Measurements from ENCODE around the gene RNF123.

RNF123 gene

GRCh38 chr3:49649576-49649975, 39.8 kb upstream of the RNF123 start:
- DNase-seq (ENCODE audit: low read depth in 1 of 2, low spot score in 1 of 2): no peak
- TF ChIP-seq REST (IDR thresholded peaks at IDR 0.05; ENCODE audit: insufficient replicate concordance, low read depth) (no peak), POLR2AphosphoS5 (IDR thresholded peaks at IDR 0.05; ENCODE audit: low read depth) (no peak), CTCF (IDR thresholded peaks at IDR 0.05; ENCODE audit: insufficient read depth, low read length) (no peak), SPI1 (IDR thresholded peaks at IDR 0.05; ENCODE audit: borderline replicate concordance, low read depth) (no peak), GABPA (IDR thresholded peaks at IDR 0.05; ENCODE audit: low read depth) (no peak)
- no peaks in the 10 kb centered on the region for H3K27me3 ChIP-seq (ENCODE audit: insufficient read depth, poor library complexity, severe bottlenecking)

GRCh38 chr3:49650177-49650576, 39.2 kb upstream of the RNF123 start:
- DNase-seq (ENCODE audit: low read depth in 1 of 2, low spot score in 1 of 2): no peak

More at GRCh38 chr3:49649576-49649975, 39.8 kb upstream of the RNF123 start:
- H3K27ac ChIP-seq (replicated peaks): no peak overlapping the region
- H3K4me3 ChIP-seq (replicated peaks; ENCODE audit: insufficient read depth, low read length): no peak overlapping the region

GRCh38 chr3:49650637-49651036, 38.7 kb upstream of the RNF123 start:
- no peak for TF ChIP-seq SPI1 (IDR thresholded peaks at IDR 0.05; ENCODE audit: borderline replicate concordance, low read depth)
- no peak for TF ChIP-seq POLR2AphosphoS5 (IDR thresholded peaks at IDR 0.05; ENCODE audit: low read depth)
- TF ChIP-seq GABPA (IDR thresholded peaks at IDR 0.05; ENCODE audit: low read depth): no peak
- TF ChIP-seq REST (IDR thresholded peaks at IDR 0.05; ENCODE audit: insufficient replicate concordance, low read depth): no peak
- TF ChIP-seq CTCF (IDR thresholded peaks at IDR 0.05; ENCODE audit: insufficient read depth, low read length): no peak
- Histone ChIP-seq H3K4me3 (replicated peaks; ENCODE audit: insufficient read depth, low read length) (no peak overlapping the region), H3K27ac (replicated peaks) (no peak overlapping the region), H3K27me3 (ENCODE audit: insufficient read depth, poor library complexity, severe bottlenecking) (no peaks in the 10 kb centered on the region)
- no peak for DNase-seq (ENCODE audit: low read depth in 1 of 2, low spot score in 1 of 2)

More at GRCh38 chr3:49650177-49650576, 39.2 kb upstream of the RNF123 start:
- no peak for TF ChIP-seq GABPA (IDR thresholded peaks at IDR 0.05; ENCODE audit: low read depth)
- no peak for TF ChIP-seq POLR2AphosphoS5 (IDR thresholded peaks at IDR 0.05; ENCODE audit: low read depth)
- TF ChIP-seq SPI1 (IDR thresholded peaks at IDR 0.05; ENCODE audit: borderline replicate concordance, low read depth): no peak
- no peak overlapping the region for H3K4me3 ChIP-seq (replicated peaks; ENCODE audit: insufficient read depth, low read length)
- H3K27me3 ChIP-seq (ENCODE audit: insufficient read depth, poor library complexity, severe bottlenecking): no peaks in the 10 kb centered on the region
- no peak overlapping the region for H3K27ac ChIP-seq (replicated peaks)

GRCh38 chr3:49652218-49652902, 37.0 kb upstream of the RNF123 start:
- no peak overlapping the region for H3K4me3 ChIP-seq (replicated peaks; ENCODE audit: insufficient read depth, low read length)
- no peaks in the 10 kb centered on the region for H3K27me3 ChIP-seq (ENCODE audit: insufficient read depth, poor library complexity, severe bottlenecking)
- no peak for DNase-seq (ENCODE audit: low read depth in 1 of 2, low spot score in 1 of 2)
- no peak overlapping the region for H3K27ac ChIP-seq (replicated peaks)
- TF ChIP-seq GABPA (IDR thresholded peaks at IDR 0.05; ENCODE audit: low read depth) (no peak), POLR2AphosphoS5 (IDR thresholded peaks at IDR 0.05; ENCODE audit: low read depth) (no peak), SPI1 (IDR thresholded peaks at IDR 0.05; ENCODE audit: borderline replicate concordance, low read depth) (no peak), REST (IDR thresholded peaks at IDR 0.05; ENCODE audit: insufficient replicate concordance, low read depth) (no peak), CTCF (IDR thresholded peaks at IDR 0.05; ENCODE audit: insufficient read depth, low read length) (no peak)

All from HL-60 (cell line).